ENCODE measurements around the gene SEPTIN10.

GRCh38 chr2:109513749-109514588 lies 99.8 kb downstream of the SEPTIN10 start:
- TF ChIP-seq CTCF (IDR thresholded peaks at IDR 0.05; ENCODE audit: insufficient read depth, low read depth, low read length) (no peak), EZH2 (IDR thresholded peaks at IDR 0.05; ENCODE audit: insufficient read depth, low read length) (no peak)

Data from astrocyte (in vitro differentiated cells and primary cell).